ENCODE data around the gene C17orf113. TPM values are rescaled to one million over a fixed set of nuclear protein-coding genes. Genes with fewer than 3 reads are reported as not detected.

Gene C17orf113
- total RNA-seq, 1 donor from 2014 or later, result 0.21 TPM

DNA sequence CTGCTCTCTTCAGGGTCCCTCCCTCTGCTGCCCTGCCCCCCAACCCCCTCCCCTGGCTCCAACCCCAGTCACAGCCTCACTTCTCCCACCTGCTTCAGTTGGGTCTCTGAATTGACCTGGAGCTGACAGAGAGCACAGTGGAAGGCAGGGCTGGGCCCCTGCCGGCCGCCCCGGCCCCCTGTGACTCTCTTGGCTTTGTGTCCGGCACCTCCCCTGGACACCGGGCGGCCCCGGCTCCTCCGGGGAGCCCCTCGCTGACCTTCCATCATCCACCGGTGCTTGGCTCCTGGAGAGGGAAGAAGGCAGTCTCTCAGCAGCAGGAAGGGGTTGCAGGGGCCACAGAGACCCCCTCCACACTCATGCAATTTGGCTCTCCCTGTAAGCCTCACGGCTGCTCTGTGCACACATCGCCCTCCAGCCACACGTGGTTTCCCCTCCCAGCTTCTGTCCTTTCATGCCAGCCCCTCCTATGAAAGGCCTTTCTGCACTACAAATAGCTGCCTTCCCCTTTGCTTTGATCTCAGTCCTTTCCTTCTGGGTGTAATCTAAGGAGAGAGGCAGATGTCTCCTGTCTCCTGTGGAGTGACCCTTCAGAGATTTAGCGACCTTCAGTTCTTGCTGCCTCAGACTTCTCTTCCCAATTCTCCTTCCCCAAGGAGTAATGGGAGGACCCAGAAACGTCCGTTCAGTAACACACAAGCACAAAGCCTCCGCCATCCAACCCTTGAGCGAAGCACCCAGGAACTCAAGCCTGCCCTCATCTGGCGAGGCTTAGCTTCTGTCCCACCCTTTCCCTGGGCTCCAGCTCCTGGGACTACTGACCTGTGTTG lies 22.2 kb downstream of the C17orf113 start:
- DNase-seq (ENCODE audit: low spot score in 2 of 2), result no peak
- TF ChIP-seq, protein P1, sequence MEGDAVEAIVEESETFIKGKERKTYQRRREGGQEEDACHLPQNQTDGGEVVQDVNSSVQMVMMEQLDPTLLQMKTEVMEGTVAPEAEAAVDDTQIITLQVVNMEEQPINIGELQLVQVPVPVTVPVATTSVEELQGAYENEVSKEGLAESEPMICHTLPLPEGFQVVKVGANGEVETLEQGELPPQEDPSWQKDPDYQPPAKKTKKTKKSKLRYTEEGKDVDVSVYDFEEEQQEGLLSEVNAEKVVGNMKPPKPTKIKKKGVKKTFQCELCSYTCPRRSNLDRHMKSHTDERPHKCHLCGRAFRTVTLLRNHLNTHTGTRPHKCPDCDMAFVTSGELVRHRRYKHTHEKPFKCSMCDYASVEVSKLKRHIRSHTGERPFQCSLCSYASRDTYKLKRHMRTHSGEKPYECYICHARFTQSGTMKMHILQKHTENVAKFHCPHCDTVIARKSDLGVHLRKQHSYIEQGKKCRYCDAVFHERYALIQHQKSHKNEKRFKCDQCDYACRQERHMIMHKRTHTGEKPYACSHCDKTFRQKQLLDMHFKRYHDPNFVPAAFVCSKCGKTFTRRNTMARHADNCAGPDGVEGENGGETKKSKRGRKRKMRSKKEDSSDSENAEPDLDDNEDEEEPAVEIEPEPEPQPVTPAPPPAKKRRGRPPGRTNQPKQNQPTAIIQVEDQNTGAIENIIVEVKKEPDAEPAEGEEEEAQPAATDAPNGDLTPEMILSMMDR (IDR thresholded peaks at IDR 0.05), result no peak
- no peaks in the 10 kb centered on the region for H3K27me3 ChIP-seq
- intact Hi-C loops (cut with DNase I), result loop anchor here (10.0 kb wide), 1 partner anchor 1883 kb away; the partner anchor contains the start of gene CASC3
- H3K4me1 ChIP-seq, result peaks cover 0 to 11% of the 10 kb centered on the region in 2 donors
- no peak overlapping the region for H3K4me3 ChIP-seq
- H3K9me3 ChIP-seq, result no peaks in the 10 kb centered on the region
- no peak overlapping the region for H3K27ac ChIP-seq
- peaks cover 11 to 12% of the 10 kb centered on the region in 2 donors for H3K36me3 ChIP-seq

DNA sequence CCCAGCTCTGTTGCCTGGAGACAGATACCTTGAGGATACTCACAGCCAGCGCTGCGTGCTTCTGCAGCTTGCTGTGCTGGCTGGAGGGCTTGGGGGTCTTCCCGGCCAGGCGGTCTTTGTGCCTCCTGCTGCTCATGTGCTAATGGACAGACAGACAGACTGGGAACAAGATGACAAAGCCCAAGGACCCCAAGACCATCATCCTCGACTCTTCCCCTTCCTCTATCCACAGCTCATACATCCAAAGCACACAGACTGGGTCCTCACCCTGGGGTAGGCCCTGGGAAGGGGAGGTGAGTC lies 22.9 kb downstream of the C17orf113 start:
- no peaks in the 10 kb centered on the region for H3K27me3 ChIP-seq
- intact Hi-C loops (cut with DNase I), result loop anchor here (10.0 kb wide), 1 partner anchor 1883 kb away; the partner anchor contains the start of gene CASC3
- TF ChIP-seq, protein P1 (IDR thresholded peaks at IDR 0.05), result no peak
- no peak overlapping the region for H3K27ac ChIP-seq
- DNase-seq (ENCODE audit: low spot score in 2 of 2), result no peak
- no peaks in the 10 kb centered on the region for H3K9me3 ChIP-seq
- H3K4me3 ChIP-seq, result no peak overlapping the region
- H3K4me1 ChIP-seq, result peaks cover 0 to 11% of the 10 kb centered on the region in 2 donors
- peaks cover 18% of the 10 kb centered on the region in 2 donors for H3K36me3 ChIP-seq

DNA sequence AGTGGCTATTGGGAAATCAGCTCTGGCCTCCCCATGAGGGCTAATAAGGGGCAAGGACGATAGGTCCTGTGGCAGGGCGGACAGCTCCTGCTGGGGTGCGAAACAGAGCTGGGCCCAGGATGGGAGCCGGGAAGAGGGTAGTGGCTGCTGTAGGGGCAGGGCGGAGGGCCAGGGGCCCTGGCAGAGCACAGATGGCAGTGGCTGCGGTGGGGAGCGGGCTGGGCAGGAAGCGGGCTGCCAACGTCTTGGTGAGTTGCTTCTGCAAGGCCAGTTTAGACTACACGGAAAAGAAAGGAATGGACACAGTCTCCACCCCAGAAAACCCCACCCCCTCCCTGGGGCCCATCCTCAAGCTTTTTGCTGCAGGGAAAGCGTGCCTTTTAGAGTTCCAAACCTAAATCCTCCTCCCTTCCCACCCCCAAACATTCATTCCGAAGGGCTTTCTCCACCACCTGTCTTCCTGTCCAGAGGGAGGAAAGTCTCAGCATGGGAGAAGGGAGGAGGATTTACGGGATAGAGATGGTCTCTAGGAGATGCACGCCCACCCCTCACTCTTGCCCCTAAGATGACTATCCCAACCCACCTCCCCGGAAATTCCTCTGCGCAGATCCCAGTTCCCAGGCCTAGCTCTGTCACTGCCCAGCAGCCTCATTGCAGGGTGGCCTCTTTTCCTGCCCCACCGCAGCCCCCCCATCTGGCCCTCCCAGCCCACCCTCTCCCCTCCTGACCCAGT lies 23.4 kb downstream of the C17orf113 start:
- DNase-seq (ENCODE audit: low spot score in 2 of 2), result no peak
- Histone ChIP-seq H3K27ac (no peak overlapping the region), H3K27me3 (no peaks in the 10 kb centered on the region), H3K4me3 (no peak overlapping the region), H3K9me3 (no peaks in the 10 kb centered on the region), H3K4me1 (peaks cover 0 to 11% of the 10 kb centered on the region in 2 donors), H3K36me3 (peaks cover 23% of the 10 kb centered on the region in 2 donors)
- TF ChIP-seq, protein P1 (IDR thresholded peaks at IDR 0.05), result no peak
- intact Hi-C loops (cut with DNase I), result loop anchor here (10.0 kb wide), 1 partner anchor 1882 kb away; the partner anchor contains the start of gene CASC3

DNA sequence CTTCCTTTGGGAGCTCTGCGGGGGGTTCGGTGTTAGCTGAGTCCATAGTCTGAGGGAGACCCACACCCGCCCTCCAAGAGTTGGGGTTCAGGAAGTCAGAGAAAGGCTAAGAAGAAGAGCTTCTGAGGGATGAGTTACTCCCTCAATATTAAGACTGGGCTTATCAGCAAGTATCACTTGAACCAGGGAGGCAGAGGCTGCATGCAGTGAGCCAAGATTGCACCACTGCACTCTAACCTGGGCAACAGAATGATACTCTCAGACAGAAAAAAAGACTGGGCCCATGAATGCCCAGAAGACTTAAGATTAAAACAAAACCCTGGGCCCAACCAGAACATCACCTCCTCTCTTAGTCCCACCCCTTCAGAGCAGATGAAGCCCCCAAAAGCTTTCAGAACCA lies 24.5 kb downstream of the C17orf113 start:
- intact Hi-C loops (cut with DNase I), result loop anchor here (1.0 to 10.0 kb wide), 2 partner anchors 90 to 1881 kb away; partner anchors contain the start of gene CASC3
- TF ChIP-seq, protein P1 (IDR thresholded peaks at IDR 0.05), result no peak
- H3K4me1 ChIP-seq, result peaks cover 0 to 13% of the 10 kb centered on the region in 2 donors
- no peak overlapping the region for H3K4me3 ChIP-seq
- H3K27ac ChIP-seq, result no peak overlapping the region
- peaks cover 24 to 28% of the 10 kb centered on the region in 2 donors for H3K36me3 ChIP-seq
- no peaks in the 10 kb centered on the region for H3K9me3 ChIP-seq
- no peak for DNase-seq (ENCODE audit: low spot score in 2 of 2)
- H3K27me3 ChIP-seq, result no peaks in the 10 kb centered on the region

DNA sequence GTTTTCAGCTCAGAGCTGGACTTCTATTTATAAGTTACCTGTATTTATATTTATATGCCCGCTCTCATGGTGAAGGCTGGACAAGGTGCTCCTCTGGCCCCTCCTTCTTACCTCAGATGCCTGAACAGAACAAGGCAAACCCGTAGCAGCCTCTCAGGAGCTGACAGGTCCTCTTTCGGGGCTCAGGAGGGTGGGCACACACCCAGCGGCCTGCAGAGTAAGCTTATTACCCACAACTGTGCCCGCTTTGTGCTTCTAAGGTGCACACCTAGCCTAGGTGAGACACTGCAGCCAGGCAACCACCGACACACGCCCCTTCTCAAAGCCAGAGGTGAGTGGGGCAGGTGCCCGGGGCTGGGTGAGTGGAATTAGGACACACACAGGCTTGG lies 25.2 kb downstream of the C17orf113 start:
- peaks cover 3 to 17% of the 10 kb centered on the region in 2 donors for H3K4me1 ChIP-seq
- H3K27ac ChIP-seq, result peak overlapping the region in 1 of 2 donors; percentile 0
- H3K9me3 ChIP-seq, result no peaks in the 10 kb centered on the region
- no peak overlapping the region for H3K4me3 ChIP-seq
- TF ChIP-seq, protein P1 (IDR thresholded peaks at IDR 0.05), result no peak
- intact Hi-C loops (cut with DNase I), result loop anchor here (1.0 to 10.0 kb wide), 2 partner anchors 91 to 1880 kb away; partner anchors contain the start of gene CASC3
- no peaks in the 10 kb centered on the region for H3K27me3 ChIP-seq
- peaks cover 24 to 28% of the 10 kb centered on the region in 2 donors for H3K36me3 ChIP-seq
- DNase-seq (ENCODE audit: low spot score in 2 of 2), result no peak

Measured in ascending aorta (tissue), 2 donors.